ENCODE measurements around the gene TMEM233. TPM values are rescaled to one million over a fixed set of nuclear protein-coding genes. Genes with fewer than 3 reads are reported as not detected.

Gene TMEM233
- total RNA-seq, 1 experiment from 2014 or later, result not detected

- no peak overlapping the region for H3K4me3 ChIP-seq (replicated peaks in 1 of 2; ENCODE audit: low read depth in 1 of 2, low read length in 2 of 2)
- H3K27me3 ChIP-seq (ENCODE audit: insufficient read depth, low read length), result peaks cover 9% of the 10 kb centered on the region; the same call in 1 of the 2 replicates
- TF ChIP-seq, protein P1, sequence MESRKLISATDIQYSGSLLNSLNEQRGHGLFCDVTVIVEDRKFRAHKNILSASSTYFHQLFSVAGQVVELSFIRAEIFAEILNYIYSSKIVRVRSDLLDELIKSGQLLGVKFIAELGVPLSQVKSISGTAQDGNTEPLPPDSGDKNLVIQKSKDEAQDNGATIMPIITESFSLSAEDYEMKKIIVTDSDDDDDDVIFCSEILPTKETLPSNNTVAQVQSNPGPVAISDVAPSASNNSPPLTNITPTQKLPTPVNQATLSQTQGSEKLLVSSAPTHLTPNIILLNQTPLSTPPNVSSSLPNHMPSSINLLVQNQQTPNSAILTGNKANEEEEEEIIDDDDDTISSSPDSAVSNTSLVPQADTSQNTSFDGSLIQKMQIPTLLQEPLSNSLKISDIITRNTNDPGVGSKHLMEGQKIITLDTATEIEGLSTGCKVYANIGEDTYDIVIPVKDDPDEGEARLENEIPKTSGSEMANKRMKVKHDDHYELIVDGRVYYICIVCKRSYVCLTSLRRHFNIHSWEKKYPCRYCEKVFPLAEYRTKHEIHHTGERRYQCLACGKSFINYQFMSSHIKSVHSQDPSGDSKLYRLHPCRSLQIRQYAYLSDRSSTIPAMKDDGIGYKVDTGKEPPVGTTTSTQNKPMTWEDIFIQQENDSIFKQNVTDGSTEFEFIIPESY (IDR thresholded peaks at IDR 0.05; ENCODE audit: extremely low read depth, insufficient replicate concordance, low read length), result no peak
- TF ChIP-seq EGR1 (IDR thresholded peaks at IDR 0.05; ENCODE audit: low read depth) (no peak), CBX3 (IDR thresholded peaks at IDR 0.05; ENCODE audit: low read depth) (no peak)
- H3K4me2 ChIP-seq (ENCODE audit: low read length), result no peak overlapping the region
- H3K4me1 ChIP-seq (ENCODE audit: control insufficient read depth in 1 of 2, insufficient read depth in 2 of 2, low read length in 2 of 2), result peaks cover 0 to 5% of the 10 kb centered on the region in 2 experiments; a peak in 2 of 4 replicates
- intact Hi-C loops (cut with micrococcal nuclease), result no loop called here
- H2AFZ ChIP-seq (ENCODE audit: low read depth, low read length, poor library complexity, severe bottlenecking), result no peak overlapping the region
- DNase-seq (ENCODE audit: low read depth, low spot score), result no peak
- no peak for ATAC-seq
- H3K36me3 ChIP-seq (ENCODE audit: control insufficient read depth in 1 of 2, insufficient read depth in 2 of 2, low read length in 2 of 2), result no peaks in the 10 kb centered on the region
- ChIA-PET POLR2A (no interaction called here), CTCF (interaction anchor here (0.6 kb wide), 1 partner anchor 22 kb away, joined by 3 read pairs; no protein-coding TSS in a partner anchor), RAD21 (ENCODE audit: low non-redundant PET in 1 of 2, low total read pairs in 2 of 2, uncharacterized antibody in 2 of 2, unreplicated experiment in 2 of 2) (no interaction called here)
- H3K27ac ChIP-seq (ENCODE audit: low read depth, low read length), result no peak overlapping the region
- no peaks in the 10 kb centered on the region for H4K20me1 ChIP-seq (ENCODE audit: insufficient read depth)
- BruUV-seq (replicated peaks), result no TSS peak
- H3K9ac ChIP-seq (ENCODE audit: low read length), result no peak overlapping the region
- H3K9me2 ChIP-seq (ENCODE audit: insufficient read depth), result no peaks in the 10 kb centered on the region
- H3K79me2 ChIP-seq (ENCODE audit: insufficient read depth, low read length), result no peaks in the 10 kb centered on the region
- H3K9me3 ChIP-seq (ENCODE audit: control insufficient read depth in 1 of 2, insufficient read depth in 1 of 2, low read depth in 1 of 2, low read length in 2 of 2), result no peaks in the 10 kb centered on the region
These were observed 33.6 kb downstream of the TMEM233 start for GRCh38 chr12:119627019-119627643.

DNA sequence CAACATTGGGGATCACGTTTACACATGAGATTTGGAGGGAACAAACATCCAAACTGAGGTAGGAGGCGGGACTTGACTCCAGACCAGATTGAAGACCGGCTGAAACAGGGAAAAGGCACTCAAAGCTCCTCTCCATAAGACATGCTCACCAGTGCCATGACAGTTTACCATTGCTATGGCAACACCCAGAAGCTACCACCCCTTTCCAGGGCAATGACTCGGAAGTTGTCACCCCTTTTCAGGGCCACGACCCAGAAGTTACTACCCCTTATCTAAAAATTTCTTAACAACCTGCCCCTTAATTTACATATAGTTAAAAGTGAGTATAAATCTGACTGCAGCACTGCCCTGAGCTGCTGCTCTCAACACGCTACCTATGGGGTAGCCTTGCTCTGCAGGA is 34.1 kb downstream of the TMEM233 start:
- ATAC-seq, result no peak
- Histone ChIP-seq H3K4me2 (ENCODE audit: low read length) (no peak overlapping the region), H3K27me3 (ENCODE audit: insufficient read depth, low read length) (peaks cover 5% of the 10 kb centered on the region; the same call in 1 of the 2 replicates), H3K9me3 (ENCODE audit: control insufficient read depth in 1 of 2, insufficient read depth in 1 of 2, low read depth in 1 of 2, low read length in 2 of 2) (no peaks in the 10 kb centered on the region), H3K9me2 (ENCODE audit: insufficient read depth) (no peaks in the 10 kb centered on the region), H3K9ac (ENCODE audit: low read length) (no peak overlapping the region), H4K20me1 (ENCODE audit: insufficient read depth) (no peaks in the 10 kb centered on the region), H3K4me3 (replicated peaks in 1 of 2; ENCODE audit: low read depth in 1 of 2, low read length in 2 of 2) (no peak overlapping the region), H2AFZ (ENCODE audit: low read depth, low read length, poor library complexity, severe bottlenecking) (no peak overlapping the region), H3K36me3 (ENCODE audit: control insufficient read depth in 1 of 2, insufficient read depth in 2 of 2, low read length in 2 of 2) (no peaks in the 10 kb centered on the region), H3K4me1 (ENCODE audit: control insufficient read depth in 1 of 2, insufficient read depth in 2 of 2, low read length in 2 of 2) (peaks cover 3 to 11% of the 10 kb centered on the region in 2 experiments; a peak in 3 of 4 replicates), H3K79me2 (ENCODE audit: insufficient read depth, low read length) (no peaks in the 10 kb centered on the region), H3K27ac (ENCODE audit: low read depth, low read length) (no peak overlapping the region)
- no TSS peak for BruUV-seq (replicated peaks)
- RAD21 ChIA-PET (ENCODE audit: low non-redundant PET in 1 of 2, low total read pairs in 2 of 2, uncharacterized antibody in 2 of 2, unreplicated experiment in 2 of 2), result no interaction called here
- CTCF ChIA-PET, result no interaction called here
- intact Hi-C loops (cut with micrococcal nuclease), result no loop called here
- no peak for DNase-seq (ENCODE audit: low read depth, low spot score)
- POLR2A ChIA-PET, result interaction anchor here (0.7 kb wide), 1 partner anchor 227 kb away, joined by 4 read pairs; no protein-coding TSS in a partner anchor
- TF ChIP-seq POLR2A (IDR thresholded peaks at IDR 0.05; ENCODE audit: borderline replicate concordance, extremely low read depth, insufficient read depth, insufficient read length) (no peak), POLR2AphosphoS5 (IDR thresholded peaks at IDR 0.05; ENCODE audit: low read depth, low read length) (no peak), TCF7L2 (IDR thresholded peaks at IDR 0.05; ENCODE audit: borderline replicate concordance, extremely low read depth, insufficient read depth, insufficient read length) (no peak), CEBPB (IDR thresholded peaks at IDR 0.05; ENCODE audit: low read depth) (no peak), ATF3 (IDR thresholded peaks at IDR 0.05) (no peak), FOSL1 (IDR thresholded peaks at IDR 0.05; ENCODE audit: low read depth) (no peak)
- TF ChIP-seq, protein P2, sequence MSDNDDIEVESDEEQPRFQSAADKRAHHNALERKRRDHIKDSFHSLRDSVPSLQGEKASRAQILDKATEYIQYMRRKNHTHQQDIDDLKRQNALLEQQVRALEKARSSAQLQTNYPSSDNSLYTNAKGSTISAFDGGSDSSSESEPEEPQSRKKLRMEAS (IDR thresholded peaks at IDR 0.05), result no peak
